Measurements from ENCODE around the gene LIN28B. TPM values are rescaled to one million over a fixed set of nuclear protein-coding genes. Genes with fewer than 3 reads are reported as not detected.
"Not testable (repeated sequence)": the region's sequence is repeated elsewhere in the genome, so short reads cannot be mapped to it uniquely, and the experiment has no call there.

Gene LIN28B
- total and polyA plus RNA-seq, 8 donors = 0.09 to 0.44 (median 0.29) TPM; not detected in 2

DNA sequence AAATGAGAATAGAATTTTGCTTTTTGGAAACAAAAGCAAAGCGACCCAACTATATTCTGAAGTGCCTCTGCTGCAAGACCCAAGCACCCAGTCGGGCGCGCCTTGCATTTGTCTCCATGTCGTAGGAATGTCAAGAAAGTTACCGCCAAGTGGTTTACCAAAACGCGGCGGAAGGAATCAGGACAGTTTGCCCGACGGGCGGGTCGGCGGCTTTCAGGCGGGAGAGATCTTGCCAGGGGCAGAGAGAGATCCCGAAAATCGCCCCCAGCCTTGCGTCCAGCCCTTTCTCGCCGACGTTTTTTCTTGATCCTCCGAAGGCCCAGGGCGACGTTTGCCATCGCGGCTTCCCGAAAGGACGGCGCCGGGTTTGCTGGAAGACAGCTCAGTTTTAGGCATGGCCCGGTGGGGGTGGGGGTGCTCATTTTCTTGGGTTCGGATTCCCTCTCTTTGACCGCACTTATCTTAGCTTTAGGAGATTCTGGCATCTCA is 4.0 kb upstream of the LIN28B start:
- no peaks in the 10 kb centered on the region for H3K4me1 ChIP-seq
- ATAC-seq (no peak), DNase-seq (no peak)
- no peaks in the 10 kb centered on the region for H3K36me3 ChIP-seq
- TF ChIP-seq, protein P1, sequence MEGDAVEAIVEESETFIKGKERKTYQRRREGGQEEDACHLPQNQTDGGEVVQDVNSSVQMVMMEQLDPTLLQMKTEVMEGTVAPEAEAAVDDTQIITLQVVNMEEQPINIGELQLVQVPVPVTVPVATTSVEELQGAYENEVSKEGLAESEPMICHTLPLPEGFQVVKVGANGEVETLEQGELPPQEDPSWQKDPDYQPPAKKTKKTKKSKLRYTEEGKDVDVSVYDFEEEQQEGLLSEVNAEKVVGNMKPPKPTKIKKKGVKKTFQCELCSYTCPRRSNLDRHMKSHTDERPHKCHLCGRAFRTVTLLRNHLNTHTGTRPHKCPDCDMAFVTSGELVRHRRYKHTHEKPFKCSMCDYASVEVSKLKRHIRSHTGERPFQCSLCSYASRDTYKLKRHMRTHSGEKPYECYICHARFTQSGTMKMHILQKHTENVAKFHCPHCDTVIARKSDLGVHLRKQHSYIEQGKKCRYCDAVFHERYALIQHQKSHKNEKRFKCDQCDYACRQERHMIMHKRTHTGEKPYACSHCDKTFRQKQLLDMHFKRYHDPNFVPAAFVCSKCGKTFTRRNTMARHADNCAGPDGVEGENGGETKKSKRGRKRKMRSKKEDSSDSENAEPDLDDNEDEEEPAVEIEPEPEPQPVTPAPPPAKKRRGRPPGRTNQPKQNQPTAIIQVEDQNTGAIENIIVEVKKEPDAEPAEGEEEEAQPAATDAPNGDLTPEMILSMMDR (IDR thresholded peaks at IDR 0.05) = no peak
- H3K27me3 ChIP-seq = peaks cover 88 to 100% of the 10 kb centered on the region in 2 donors
- no peak overlapping the region for H3K4me3 ChIP-seq
- intact Hi-C loops (cut with DNase I) = no loop called here
- H3K9me3 ChIP-seq = no peaks in the 10 kb centered on the region
- H3K27ac ChIP-seq = no peak overlapping the region

DNA sequence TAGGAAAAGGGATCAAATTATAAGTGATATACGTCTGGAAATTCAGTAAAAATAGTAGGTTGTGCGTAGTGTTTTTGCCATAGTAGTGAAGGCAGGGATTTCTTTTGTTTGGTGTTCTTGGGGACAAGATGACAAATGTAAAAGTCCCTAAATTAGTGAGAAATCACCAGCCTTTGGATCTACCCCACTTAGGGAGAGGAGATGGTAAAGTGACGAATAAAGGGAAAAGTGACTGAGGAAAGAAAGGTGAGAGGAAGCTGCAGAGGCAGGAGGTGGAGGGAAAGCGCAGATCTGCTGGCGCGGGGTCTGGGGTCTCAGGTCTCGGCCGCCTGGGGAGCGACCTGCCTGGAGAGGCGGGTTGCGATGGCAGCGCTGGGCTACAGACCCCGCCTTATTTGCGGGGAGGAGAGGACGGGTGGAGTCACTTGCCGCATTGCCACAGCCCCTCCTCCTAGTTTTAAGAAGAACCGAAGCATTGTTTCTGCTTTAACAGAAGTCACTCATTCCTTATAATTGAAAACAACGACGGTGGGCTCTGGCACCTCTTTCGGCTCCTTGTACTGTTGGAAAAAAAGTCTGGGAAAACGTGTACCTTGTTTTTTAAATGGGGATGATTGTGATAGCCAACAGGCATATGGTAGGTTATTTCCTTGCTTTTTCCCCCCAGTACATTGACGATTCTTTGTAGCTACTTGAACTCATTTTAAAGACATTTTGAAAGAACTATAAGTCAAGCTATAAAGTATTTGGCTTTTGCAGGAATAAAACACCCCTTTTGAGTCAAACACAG is 3.3 kb upstream of the LIN28B start:
- intact Hi-C loops (cut with DNase I); H3K4me3 ChIP-seq; ATAC-seq; H3K27ac ChIP-seq; DNase-seq; H3K36me3 ChIP-seq; H3K4me1 ChIP-seq; H3K9me3 ChIP-seq: not testable (repeated sequence)
- H3K27me3 ChIP-seq = peaks cover 95 to 100% of the 10 kb centered on the region in 2 donors

DNA sequence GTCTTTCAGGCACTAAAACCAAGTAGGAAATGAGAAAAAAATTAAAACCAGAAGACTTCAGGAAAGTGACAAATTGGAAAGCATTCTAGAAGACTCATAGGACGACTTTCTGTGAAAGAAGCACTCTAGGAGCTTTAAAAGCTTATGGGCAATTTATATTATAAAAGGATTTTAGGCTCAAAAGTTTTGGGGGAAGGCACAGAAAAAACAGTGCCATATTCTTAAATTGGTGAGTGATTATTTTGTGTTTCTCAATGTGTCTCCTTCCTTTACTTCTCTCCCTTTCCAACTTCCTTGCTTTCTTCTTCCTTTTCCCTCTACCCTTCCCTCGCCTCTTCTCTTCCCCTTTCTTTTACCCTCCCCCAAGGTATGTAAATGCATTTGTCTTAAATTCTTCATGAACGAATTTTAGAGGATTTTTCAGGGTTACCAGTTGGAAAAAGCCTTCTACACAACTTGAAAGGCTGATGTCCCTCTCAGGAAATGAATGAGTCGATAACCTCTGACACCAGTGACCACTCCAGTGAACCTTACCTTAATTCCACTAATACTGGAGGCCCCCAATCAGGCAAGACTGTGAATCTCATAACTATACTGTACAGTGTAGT is 2.6 kb upstream of the LIN28B start:
- TF ChIP-seq, protein P1 (IDR thresholded peaks at IDR 0.05) = no peak
- Histone ChIP-seq H3K27ac (no peak overlapping the region), H3K36me3 (no peaks in the 10 kb centered on the region), H3K4me1 (no peaks in the 10 kb centered on the region), H3K9me3 (no peaks in the 10 kb centered on the region), H3K27me3 (peaks cover 99 to 100% of the 10 kb centered on the region in 2 donors), H3K4me3 (no peak overlapping the region)
- DNase-seq = no peak
- intact Hi-C loops (cut with DNase I) = no loop called here
- ATAC-seq = no peak

DNA sequence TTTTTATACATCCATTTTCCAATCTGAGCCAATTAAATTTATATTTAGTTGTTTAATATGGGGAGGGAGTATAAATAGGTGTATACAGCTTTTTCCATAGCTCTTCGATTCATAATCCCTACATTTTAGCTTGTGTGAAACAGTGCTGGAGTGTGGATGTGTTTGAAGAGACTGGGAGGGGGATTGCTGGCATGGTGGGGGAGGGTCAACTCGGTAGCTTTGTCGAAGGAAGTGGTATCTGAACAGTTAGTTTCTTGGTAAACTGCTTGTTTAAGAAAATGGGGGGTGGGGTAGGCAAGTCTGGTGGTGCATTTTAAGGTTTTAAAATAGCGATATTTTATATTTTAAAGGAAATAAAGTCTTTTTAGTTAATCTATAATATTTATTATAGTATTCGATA is 1.4 kb upstream of the LIN28B start:
- TF ChIP-seq, protein P1 (IDR thresholded peaks at IDR 0.05) = no peak
- H3K4me1 ChIP-seq = no peaks in the 10 kb centered on the region
- H3K9me3 ChIP-seq = no peaks in the 10 kb centered on the region
- no peak overlapping the region for H3K4me3 ChIP-seq
- DNase-seq (no peak), ATAC-seq (no peak)
- H3K36me3 ChIP-seq = no peaks in the 10 kb centered on the region
- no peak overlapping the region for H3K27ac ChIP-seq
- intact Hi-C loops (cut with DNase I) = no loop called here
- peaks cover 95 to 100% of the 10 kb centered on the region in 2 donors for H3K27me3 ChIP-seq

DNA sequence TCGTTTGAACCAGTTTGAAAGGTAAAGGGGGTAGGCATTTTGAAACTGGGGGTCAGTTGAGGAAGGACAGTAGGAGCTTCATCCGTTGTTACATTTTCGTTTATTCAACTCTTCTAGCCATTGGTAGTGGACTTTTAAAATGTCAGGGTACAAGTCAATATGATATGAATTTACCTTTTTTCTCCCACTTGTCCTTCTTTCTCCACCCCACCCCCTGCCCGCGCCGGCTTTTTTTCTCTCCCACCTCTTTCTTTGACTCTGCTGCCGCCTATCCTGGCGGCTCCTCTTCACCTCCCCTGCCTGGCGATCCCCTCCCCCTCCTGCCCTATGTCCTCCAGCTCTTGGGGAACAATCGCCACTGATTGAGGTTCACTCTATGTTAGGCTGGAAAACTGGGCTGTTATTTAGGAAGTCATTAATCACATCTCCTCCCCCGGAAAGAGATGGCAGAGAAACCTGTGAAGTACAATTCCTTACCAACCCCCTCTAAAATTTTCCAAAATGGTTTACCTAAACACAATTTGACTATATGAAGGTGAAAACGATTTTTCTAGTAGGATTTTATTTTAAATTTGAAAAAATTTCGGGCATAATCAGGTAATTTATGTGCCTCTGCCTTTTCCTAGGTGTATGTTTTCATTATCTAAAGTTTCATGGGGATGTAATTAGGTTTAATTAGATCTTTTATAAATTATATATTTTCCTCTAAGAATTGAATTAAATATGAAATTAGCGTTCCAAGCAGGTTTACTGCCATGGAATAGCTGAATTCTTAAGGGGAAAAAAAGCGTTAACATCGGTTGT is 778 bp upstream of the LIN28B start:
- ATAC-seq = no peak
- H3K4me3 ChIP-seq = no peak overlapping the region
- H3K36me3 ChIP-seq = no peaks in the 10 kb centered on the region
- intact Hi-C loops (cut with DNase I) = no loop called here
- no peak for DNase-seq
- no peaks in the 10 kb centered on the region for H3K9me3 ChIP-seq
- TF ChIP-seq, protein P1 (IDR thresholded peaks at IDR 0.05) = no peak
- peaks cover 93 to 94% of the 10 kb centered on the region in 2 donors for H3K27me3 ChIP-seq
- H3K27ac ChIP-seq = no peak overlapping the region
- H3K4me1 ChIP-seq = no peaks in the 10 kb centered on the region

All from left lung (tissue), 10 donors.